Stimulated activated naive CD8-positive, alpha-beta T cell treated with anti-CD3 and anti-CD28 coated beads, Interleukin-15, amount 100 ng/mL, for 72 hours (primary cell): ENCODE results near the gene NRP2.

Experiments
- ATAC-seq: fragments of 150-1000 bp; cut with Tn5 transposase; 2 replicates; pipeline ENCODE4 v1.10.0; 2021; ENCODE audit warnings: mild to moderate bottlenecking, moderate library complexity
- DNase-seq, 2 donors: peaks; one replicate each; pipeline ENCODE4 v3.0.0; 2021 to 2022
- H3K27ac Mint-ChIP-seq, 2 donors: one replicate each; pipeline ENCODE4 v1.8.0; 2022; ENCODE audit warnings: mild to moderate bottlenecking in 2 of 2, mixed read lengths in 2 of 2, moderate library complexity in 2 of 2
- H3K27me3 Mint-ChIP-seq: one replicate; pipeline ENCODE4 v1.8.0; 2022; ENCODE audit warnings: mixed read lengths
- H3K4me1 Mint-ChIP-seq: one replicate; pipeline ENCODE4 v1.8.0; 2022; ENCODE audit warnings: mild to moderate bottlenecking, mixed read lengths
- H3K4me3 Mint-ChIP-seq, 2 donors: one replicate each; pipeline ENCODE4 v1.8.0; 2022; ENCODE audit warnings: mild to moderate bottlenecking in 2 of 2, mixed read lengths in 2 of 2, moderate library complexity in 1 of 2
- H3K9me3 Mint-ChIP-seq, 2 donors: one replicate each; pipeline ENCODE4 v1.8.0; 2022; ENCODE audit warnings: mixed read lengths in 2 of 2

NRP2 gene

GRCh38 chr2:205682239-205682970, at the start of gene NRP2:
NRP2 (plus strand) TSS chr2:205682501; CDS start chr2:205683291, 790 bp downstream.
- Mint-ChIP-seq H3K27ac (peak within 1 kb of the TSS; percentile 31 to 42), H3K9me3 (no peaks in the 10 kb centered on the region), H3K4me3 (peak within 1 kb of the TSS; percentile 89 to 90), H3K27me3 (peaks cover 78% of the 10 kb centered on the region), H3K4me1 (peaks cover 64% of the 10 kb centered on the region)
- ATAC-seq (peak; percentile 85), DNase-seq (peak; percentile 61 to 71)

GRCh38 chr2:205633994-205634393, 48.3 kb upstream of the NRP2 start:
- ATAC-seq (no peak), DNase-seq (no peak)
- Mint-ChIP-seq H3K4me1 (peaks cover 22% of the 10 kb centered on the region), H3K4me3 (no peak overlapping the region), H3K27me3 (no peaks in the 10 kb centered on the region), H3K27ac (no peak overlapping the region), H3K9me3 (peaks cover 0 to 5% of the 10 kb centered on the region in 2 donors)

GRCh38 chr2:205636549-205637319, 45.6 kb upstream of the NRP2 start:
- Mint-ChIP-seq H3K27ac (no peak overlapping the region), H3K4me3 (no peak overlapping the region), H3K4me1 (peaks cover 14% of the 10 kb centered on the region), H3K9me3 (peaks cover 0 to 5% of the 10 kb centered on the region in 2 donors), H3K27me3 (no peaks in the 10 kb centered on the region)
- ATAC-seq (peak; percentile 49), DNase-seq (no peak)

GRCh38 chr2:205637320-205637602, 45.0 kb upstream of the NRP2 start:
- Mint-ChIP-seq H3K4me3 (no peak overlapping the region), H3K27me3 (no peaks in the 10 kb centered on the region), H3K9me3 (peaks cover 0 to 5% of the 10 kb centered on the region in 2 donors), H3K4me1 (peaks cover 14% of the 10 kb centered on the region), H3K27ac (no peak overlapping the region)
- DNase-seq (no peak), ATAC-seq (no peak)

GRCh38 chr2:205637779-205638503, 44.4 kb upstream of the NRP2 start:
- Mint-ChIP-seq H3K27me3 (peaks cover 2% of the 10 kb centered on the region), H3K9me3 (peaks cover 0 to 2% of the 10 kb centered on the region in 2 donors), H3K27ac (no peak overlapping the region)

GRCh38 chr2:205640716-205641115, 41.6 kb upstream of the NRP2 start:
- Mint-ChIP-seq H3K9me3 (no peaks in the 10 kb centered on the region), H3K27me3 (peaks cover 18% of the 10 kb centered on the region), H3K4me3 (no peak overlapping the region), H3K4me1 (peaks cover 14% of the 10 kb centered on the region), H3K27ac (no peak overlapping the region)
- no peak for ATAC-seq
- no peak for DNase-seq

More at GRCh38 chr2:205637779-205638503, 44.4 kb upstream of the NRP2 start:
- ATAC-seq, result no peak
- Mint-ChIP-seq H3K4me1 (peaks cover 14% of the 10 kb centered on the region), H3K4me3 (no peak overlapping the region)
- DNase-seq, result no peak

- Mint-ChIP-seq H3K27me3 (peaks cover 18% of the 10 kb centered on the region), H3K4me3 (no peak overlapping the region), H3K27ac (peak overlapping the region in 1 of 2 donors; percentile 11)
Observed at GRCh38 chr2:205642599-205643356, 39.5 kb upstream of the NRP2 start.

GRCh38 chr2:205643391-205643885, 38.9 kb upstream of the NRP2 start:
- ATAC-seq (no peak), DNase-seq (no peak)
- no peak overlapping the region for H3K4me3 Mint-ChIP-seq
- H3K9me3 Mint-ChIP-seq, result no peaks in the 10 kb centered on the region
- peaks cover 18% of the 10 kb centered on the region for H3K27me3 Mint-ChIP-seq
- no peaks in the 10 kb centered on the region for H3K4me1 Mint-ChIP-seq
- no peak overlapping the region for H3K27ac Mint-ChIP-seq

More at GRCh38 chr2:205642599-205643356, 39.5 kb upstream of the NRP2 start:
- peaks cover 3% of the 10 kb centered on the region for H3K4me1 Mint-ChIP-seq
- no peak for DNase-seq
- no peak for ATAC-seq
- no peaks in the 10 kb centered on the region for H3K9me3 Mint-ChIP-seq

- Mint-ChIP-seq H3K4me1 (no peaks in the 10 kb centered on the region), H3K4me3 (no peak overlapping the region), H3K27me3 (peaks cover 18% of the 10 kb centered on the region), H3K9me3 (no peaks in the 10 kb centered on the region), H3K27ac (no peak overlapping the region)
- ATAC-seq (no peak), DNase-seq (no peak)
Observed at GRCh38 chr2:205644018-205644417, 38.3 kb upstream of the NRP2 start.

- no peaks in the 10 kb centered on the region for H3K9me3 Mint-ChIP-seq
- H3K4me1 Mint-ChIP-seq, result no peaks in the 10 kb centered on the region
- H3K27me3 Mint-ChIP-seq, result peaks cover 18% of the 10 kb centered on the region
- DNase-seq (no peak), ATAC-seq (no peak)
- H3K4me3 Mint-ChIP-seq, result no peak overlapping the region
- H3K27ac Mint-ChIP-seq, result no peak overlapping the region
Observed at GRCh38 chr2:205646680-205647079, 35.6 kb upstream of the NRP2 start.

GRCh38 chr2:205650450-205650849, 31.9 kb upstream of the NRP2 start:
- no peak for DNase-seq
- Mint-ChIP-seq H3K4me3 (no peak overlapping the region), H3K9me3 (peaks cover 0 to 5% of the 10 kb centered on the region in 2 donors), H3K27ac (no peak overlapping the region), H3K4me1 (no peaks in the 10 kb centered on the region), H3K27me3 (no peaks in the 10 kb centered on the region)
- ATAC-seq, result no peak

- no peak overlapping the region for H3K4me3 Mint-ChIP-seq
- H3K27ac Mint-ChIP-seq, result no peak overlapping the region
- ATAC-seq (no peak), DNase-seq (no peak)
- H3K4me1 Mint-ChIP-seq, result no peaks in the 10 kb centered on the region
- H3K27me3 Mint-ChIP-seq, result no peaks in the 10 kb centered on the region
- H3K9me3 Mint-ChIP-seq, result peaks cover 0 to 5% of the 10 kb centered on the region in 2 donors
Observed at GRCh38 chr2:205650931-205651330, 31.4 kb upstream of the NRP2 start.

- Mint-ChIP-seq H3K27ac (no peak overlapping the region), H3K9me3 (peaks cover 0 to 5% of the 10 kb centered on the region in 2 donors)
Observed at GRCh38 chr2:205651719-205652118, 30.6 kb upstream of the NRP2 start.

GRCh38 chr2:205654878-205655605, 27.3 kb upstream of the NRP2 start:
- no peak for ATAC-seq
- peaks cover 0 to 5% of the 10 kb centered on the region in 2 donors for H3K9me3 Mint-ChIP-seq
- no peak overlapping the region for H3K27ac Mint-ChIP-seq
- no peaks in the 10 kb centered on the region for H3K27me3 Mint-ChIP-seq
- peaks cover 3% of the 10 kb centered on the region for H3K4me1 Mint-ChIP-seq
- H3K4me3 Mint-ChIP-seq, result no peak overlapping the region
- DNase-seq, result no peak

More at GRCh38 chr2:205651719-205652118, 30.6 kb upstream of the NRP2 start:
- H3K4me1 Mint-ChIP-seq, result no peaks in the 10 kb centered on the region
- H3K27me3 Mint-ChIP-seq, result no peaks in the 10 kb centered on the region
- H3K4me3 Mint-ChIP-seq, result no peak overlapping the region
- ATAC-seq (no peak), DNase-seq (no peak)
